OCI-LY1 (cell line): Measurements from ENCODE around the gene CYBA.

Experiments
- H2AFZ ChIP-seq: fragments of 200-600 bp; sonication (generic), shearing (Covaris generic); 2 replicates; pipeline ENCODE4 v1.6.0; 2014; ENCODE audit warnings: antibody characterized with exemption, mild to moderate bottlenecking, low read length
- H3F3A ChIP-seq: fragments of 200-600 bp; sonication (generic), shearing (Covaris generic); 2 replicates; pipeline ENCODE4 v1.6.0; 2014; ENCODE audit warnings: mild to moderate bottlenecking, antibody characterized with exemption, low read length, moderate library complexity; ENCODE audit not compliant: insufficient read depth
- H3K27ac ChIP-seq: fragments of 200-600 bp; sonication (generic); 2 replicates; pipeline ENCODE4 v1.5.1; 2014; ENCODE audit warnings: low read length, mixed run types, mild to moderate bottlenecking, low read depth; ENCODE audit not compliant: poor library complexity, severe bottlenecking
- H3K27me3 ChIP-seq: fragments of 200-600 bp; sonication (generic); 2 replicates; pipeline ENCODE4 v1.6.0; 2014; ENCODE audit warnings: antibody characterized with exemption, mild to moderate bottlenecking, low read length, moderate library complexity; ENCODE audit not compliant: insufficient read depth
- H3K36me3 ChIP-seq: fragments of 200-600 bp; sonication (generic); 2 replicates; pipeline ENCODE4 v1.6.1; 2014; ENCODE audit warnings: mild to moderate bottlenecking, antibody characterized with exemption, low read length, moderate library complexity, mixed read lengths; ENCODE audit not compliant: insufficient read depth
- H3K4me1 ChIP-seq: fragments of 200-600 bp; sonication (generic); 2 replicates; pipeline ENCODE4 v1.5.1; 2014; ENCODE audit warnings: mild to moderate bottlenecking, low read length, moderate library complexity; ENCODE audit not compliant: insufficient read depth, severe bottlenecking
- H3K4me2 ChIP-seq: fragments of 200-600 bp; sonication (generic), shearing (Covaris generic); 2 replicates; pipeline ENCODE4 v1.6.1; 2014; ENCODE audit warnings: low read length
- H3K4me3 ChIP-seq: fragments of 200-600 bp; sonication (generic); 2 replicates; pipeline ENCODE4 v1.5.1; 2014; ENCODE audit warnings: low read length, low read depth, mild to moderate bottlenecking, mixed read lengths; ENCODE audit not compliant: poor library complexity, severe bottlenecking
- H3K79me2 ChIP-seq: fragments of 200-600 bp; shearing (Covaris generic); 2 replicates; pipeline ENCODE4 v1.6.1; 2016; ENCODE audit warnings: mixed run types, low read length, mixed read lengths; ENCODE audit not compliant: insufficient read depth
- H3K9ac ChIP-seq: fragments of 200-600 bp; sonication (generic), shearing (Covaris generic); 2 replicates; pipeline ENCODE4 v1.6.1; 2014; ENCODE audit warnings: mild to moderate bottlenecking, low read length, mixed read lengths
- H3K9me2 ChIP-seq: fragments of 200-600 bp; sonication (generic), shearing (Covaris generic); 2 replicates; pipeline ENCODE4 v1.6.1; 2014; ENCODE audit warnings: low read depth, mild to moderate bottlenecking, low read length, mixed read lengths
- H3K9me3 ChIP-seq: fragments of 200-600 bp; shearing (Covaris generic); 2 replicates; pipeline ENCODE4 v1.6.1; 2014; ENCODE audit warnings: low read length, mixed read lengths
- H4K20me1 ChIP-seq: fragments of 200-600 bp; sonication (generic), shearing (Covaris generic); 2 replicates; pipeline ENCODE4 v1.6.0; 2016; ENCODE audit warnings: mild to moderate bottlenecking, low read length; ENCODE audit not compliant: insufficient read depth
- CTCF ChIP-seq: fragments of 200-600 bp; sonication (generic), shearing (Covaris generic); IDR thresholded peaks from 2 replicates; pipeline ENCODE4 v1.5.1; 2017; ENCODE audit warnings: mild to moderate bottlenecking, antibody characterized with exemption, low read length, moderate library complexity, mixed read lengths
- EZH2 ChIP-seq: fragments of 200-600 bp; sonication (generic), shearing (Covaris generic); IDR thresholded peaks from 2 replicates; pipeline ENCODE4 v1.8.0; 2017; ENCODE audit warnings: borderline replicate concordance, mixed run types, mild to moderate bottlenecking, antibody characterized with exemption, low read length, moderate library complexity, mixed read lengths

CYBA gene

GRCh38 chr16:88619859-88620815 is 30.7 kb downstream of the CYBA start:
- Histone ChIP-seq H3F3A (no peaks in the 10 kb centered on the region), H3K27ac (no peak overlapping the region), H3K9ac (no peak overlapping the region), H3K36me3 (peaks cover 56% of the 10 kb centered on the region), H3K9me3 (no peaks in the 10 kb centered on the region), H3K4me1 (no peaks in the 10 kb centered on the region), H2AFZ (no peak overlapping the region), H3K79me2 (no peaks in the 10 kb centered on the region), H3K4me3 (no peak overlapping the region), H3K9me2 (no peaks in the 10 kb centered on the region), H4K20me1 (no peaks in the 10 kb centered on the region), H3K4me2 (no peak overlapping the region), H3K27me3 (no peaks in the 10 kb centered on the region)
- TF ChIP-seq CTCF (no peak), EZH2 (no peak)

GRCh38 chr16:88618956-88619667 is 31.7 kb downstream of the CYBA start:
- Histone ChIP-seq H3K4me3 (no peak overlapping the region), H3K9me3 (no peaks in the 10 kb centered on the region), H4K20me1 (no peaks in the 10 kb centered on the region), H3F3A (no peaks in the 10 kb centered on the region), H3K4me2 (no peak overlapping the region), H3K9ac (no peak overlapping the region), H3K4me1 (no peaks in the 10 kb centered on the region), H2AFZ (no peak overlapping the region), H3K27ac (no peak overlapping the region), H3K36me3 (peaks cover 52% of the 10 kb centered on the region), H3K27me3 (no peaks in the 10 kb centered on the region), H3K9me2 (no peaks in the 10 kb centered on the region), H3K79me2 (no peaks in the 10 kb centered on the region)
- TF ChIP-seq CTCF (no peak), EZH2 (no peak)

GRCh38 chr16:88618182-88618955 is 32.5 kb downstream of the CYBA start:
- no peak overlapping the region for H3K9ac ChIP-seq
- H3K9me2 ChIP-seq: no peaks in the 10 kb centered on the region
- H4K20me1 ChIP-seq: no peaks in the 10 kb centered on the region
- no peak overlapping the region for H3K4me2 ChIP-seq
- H3K36me3 ChIP-seq: peaks cover 50% of the 10 kb centered on the region
- no peaks in the 10 kb centered on the region for H3K79me2 ChIP-seq
- no peaks in the 10 kb centered on the region for H3K4me1 ChIP-seq
- no peak for TF ChIP-seq EZH2
- no peak for TF ChIP-seq CTCF
- H3K27me3 ChIP-seq: no peaks in the 10 kb centered on the region
- H3F3A ChIP-seq: no peaks in the 10 kb centered on the region
- no peak overlapping the region for H2AFZ ChIP-seq
- H3K9me3 ChIP-seq: no peaks in the 10 kb centered on the region
- H3K27ac ChIP-seq: no peak overlapping the region
- H3K4me3 ChIP-seq: no peak overlapping the region
